COLO668 (cell line): Measurements from ENCODE around the gene CD79B.
"Not testable (repeated sequence)": the region's sequence is repeated elsewhere in the genome, so short reads cannot be mapped to it uniquely, and the experiment has no call there.

Experiments
- DNase-seq: peaks from one replicate; lab custom pipeline; 2025; ENCODE audit not compliant: unreplicated experiment; lab: John Stamatoyannopoulos, UW

CD79B gene

GRCh38 chr17:63881935-63882601, 50.1 kb downstream of the CD79B start, which contains the start of gene GH2:
TSS of gene GH2 (minus strand) at chr17:63881944. CDS start at chr17:63881801, 143 bp downstream.
- DNase-seq: peak; percentile 26

GRCh38 chr17:63881337-63881736, 50.8 kb downstream of the CD79B start:
- not testable (repeated sequence) for DNase-seq

GRCh38 chr17:63880706-63881105, 51.4 kb downstream of the CD79B start:
- DNase-seq: no peak
